ENCODE results near the gene AGFG2.

- TF ChIP-seq POLR2A (IDR thresholded peaks at IDR 0.05; ENCODE audit: low read length) (no peak), CTCF (IDR thresholded peaks at IDR 0.05) (no peak), MAFK (IDR thresholded peaks at IDR 0.05; ENCODE audit: partially characterized antibody) (no peak), RARB (CRISPR knock-in tag; IDR thresholded peaks at IDR 0.05) (no peak), SMC3 (IDR thresholded peaks at IDR 0.05) (no peak), JUNB (IDR thresholded peaks at IDR 0.05) (no peak), MAZ (IDR thresholded peaks at IDR 0.05; ENCODE audit: borderline replicate concordance, low read depth, low read length) (no peak), RCOR1 (IDR thresholded peaks at IDR 0.05; ENCODE audit: low read depth, low read length) (no peak), CBX2 (IDR thresholded peaks at IDR 0.05; ENCODE audit: borderline replicate concordance, low read depth) (no peak), REST (IDR thresholded peaks at IDR 0.05) (no peak), HEYL (CRISPR knock-in tag; IDR thresholded peaks at IDR 0.05) (no peak), JUN (IDR thresholded peaks at IDR 0.05) (no peak), HDAC2 (IDR thresholded peaks at IDR 0.05) (no peak)
These were observed 45.9 kb downstream of the AGFG2 start for GRCh38 chr7:100584683-100585510.
